ENCODE measurements around the gene UBE2J1.

The UBE2J1 gene

DNA sequence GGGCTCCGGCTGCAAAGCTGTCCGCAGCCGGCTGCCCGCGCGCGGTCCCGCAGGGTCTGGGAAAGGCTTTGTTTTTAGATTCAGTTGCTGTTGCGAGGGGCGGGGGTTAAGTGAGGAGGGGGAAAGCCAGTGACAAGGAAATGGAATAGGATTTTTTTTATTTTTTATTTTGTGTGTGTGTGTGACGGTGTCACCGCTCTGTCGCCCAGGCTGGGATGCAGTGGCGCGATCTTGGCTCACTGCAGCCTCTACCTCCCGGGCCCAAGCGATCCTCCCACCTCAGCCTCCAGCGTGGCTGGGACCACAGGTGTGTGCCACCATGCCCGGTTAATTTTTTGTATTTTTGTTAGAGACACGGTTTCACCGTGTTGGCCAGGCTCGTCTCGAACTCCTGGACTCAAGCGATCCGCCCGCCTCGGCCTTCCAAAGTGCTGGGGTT lies 615 bp upstream of the UBE2J1 start (continued):
- TF ChIP-seq, protein P1, sequence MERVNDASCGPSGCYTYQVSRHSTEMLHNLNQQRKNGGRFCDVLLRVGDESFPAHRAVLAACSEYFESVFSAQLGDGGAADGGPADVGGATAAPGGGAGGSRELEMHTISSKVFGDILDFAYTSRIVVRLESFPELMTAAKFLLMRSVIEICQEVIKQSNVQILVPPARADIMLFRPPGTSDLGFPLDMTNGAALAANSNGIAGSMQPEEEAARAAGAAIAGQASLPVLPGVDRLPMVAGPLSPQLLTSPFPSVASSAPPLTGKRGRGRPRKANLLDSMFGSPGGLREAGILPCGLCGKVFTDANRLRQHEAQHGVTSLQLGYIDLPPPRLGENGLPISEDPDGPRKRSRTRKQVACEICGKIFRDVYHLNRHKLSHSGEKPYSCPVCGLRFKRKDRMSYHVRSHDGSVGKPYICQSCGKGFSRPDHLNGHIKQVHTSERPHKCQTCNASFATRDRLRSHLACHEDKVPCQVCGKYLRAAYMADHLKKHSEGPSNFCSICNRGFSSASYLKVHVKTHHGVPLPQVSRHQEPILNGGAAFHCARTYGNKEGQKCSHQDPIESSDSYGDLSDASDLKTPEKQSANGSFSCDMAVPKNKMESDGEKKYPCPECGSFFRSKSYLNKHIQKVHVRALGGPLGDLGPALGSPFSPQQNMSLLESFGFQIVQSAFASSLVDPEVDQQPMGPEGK (tag by site-specific recombination; IDR thresholded peaks at IDR 0.05) = peak; percentile 25; the same call in 1 of the 2 replicates
- TF ChIP-seq, protein P2, sequence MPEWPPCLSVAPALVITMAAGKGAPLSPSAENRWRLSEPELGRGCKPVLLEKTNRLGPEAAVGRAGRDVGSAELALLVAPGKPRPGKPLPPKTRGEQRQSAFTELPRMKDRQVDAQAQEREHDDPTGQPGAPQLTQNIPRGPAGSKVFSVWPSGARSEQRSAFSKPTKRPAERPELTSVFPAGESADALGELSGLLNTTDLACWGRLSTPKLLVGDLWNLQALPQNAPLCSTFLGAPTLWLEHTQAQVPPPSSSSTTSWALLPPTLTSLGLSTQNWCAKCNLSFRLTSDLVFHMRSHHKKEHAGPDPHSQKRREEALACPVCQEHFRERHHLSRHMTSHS (tag by site-specific recombination; IDR thresholded peaks at IDR 0.05) = no peak
- TF ChIP-seq ZFP3 (tag by site-specific recombination; IDR thresholded peaks at IDR 0.05; ENCODE audit: low read depth) = no peak

DNA sequence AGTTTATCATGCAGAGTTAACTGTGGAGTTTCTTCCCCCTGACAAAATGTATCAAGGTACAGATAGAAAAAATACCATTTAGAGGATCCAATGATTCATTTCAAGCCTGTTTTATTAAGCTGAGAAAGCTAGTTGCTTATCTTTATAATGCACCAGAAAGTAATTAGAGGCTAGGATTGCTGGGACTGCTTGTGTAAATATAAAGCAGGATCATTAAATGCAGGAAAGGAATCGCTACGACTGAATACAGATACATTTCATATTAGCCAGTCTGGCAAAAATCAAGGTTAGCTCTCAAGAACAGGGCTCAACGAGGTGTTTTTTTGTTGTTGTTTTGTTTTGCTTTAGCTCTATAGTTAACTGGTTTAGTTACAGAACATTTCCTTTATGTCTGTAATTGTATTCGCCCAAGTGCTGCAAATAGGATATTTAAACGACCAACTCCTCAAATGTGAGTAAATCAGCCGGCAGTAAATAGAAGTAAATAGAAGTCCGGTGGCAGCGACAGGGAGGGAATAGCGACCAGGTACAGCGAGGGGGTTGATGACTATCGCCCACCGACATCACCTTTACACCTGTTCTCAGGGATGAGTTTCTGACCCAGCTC lies 748 bp downstream of the UBE2J1 start:
- H3K4me1 ChIP-seq (ENCODE audit: control insufficient read depth, insufficient read depth, low read length) = peaks cover 16% of the 10 kb centered on the region
- ChIA-PET CTCF (interaction anchor here (0.8 to 1.5 kb wide), 8 partner anchors 14 to 370 kb away, joined by 3 to 11 read pairs (median 4); no protein-coding TSS in a partner anchor), POLR2A (interaction anchor here (0.7 to 2.5 kb wide), 12 partner anchors 10 to 388 kb away, joined by 3 to 18 read pairs (median 6); partner anchors contain the start of genes PM20D2, PNRC1, RNGTT and SRSF12)
- peak overlapping the region; percentile 91 for H3K4me3 ChIP-seq (ENCODE audit: low read depth, low read length)
- H3K36me3 ChIP-seq (ENCODE audit: control insufficient read depth in 2 of 2, insufficient read depth in 1 of 2, low read length in 2 of 2) = no peaks in the 10 kb centered on the region
- no peaks in the 10 kb centered on the region for H3K9me3 ChIP-seq (ENCODE audit: control insufficient read depth, insufficient read depth, low read depth, low read length)
- TF ChIP-seq, protein P3, sequence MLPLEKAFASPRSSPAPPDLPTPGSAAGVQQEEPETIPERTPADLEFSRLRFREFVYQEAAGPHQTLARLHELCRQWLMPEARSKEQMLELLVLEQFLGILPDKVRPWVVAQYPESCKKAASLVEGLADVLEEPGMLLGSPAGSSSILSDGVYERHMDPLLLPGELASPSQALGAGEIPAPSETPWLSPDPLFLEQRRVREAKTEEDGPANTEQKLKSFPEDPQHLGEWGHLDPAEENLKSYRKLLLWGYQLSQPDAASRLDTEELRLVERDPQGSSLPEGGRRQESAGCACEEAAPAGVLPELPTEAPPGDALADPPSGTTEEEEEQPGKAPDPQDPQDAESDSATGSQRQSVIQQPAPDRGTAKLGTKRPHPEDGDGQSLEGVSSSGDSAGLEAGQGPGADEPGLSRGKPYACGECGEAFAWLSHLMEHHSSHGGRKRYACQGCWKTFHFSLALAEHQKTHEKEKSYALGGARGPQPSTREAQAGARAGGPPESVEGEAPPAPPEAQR (tag by site-specific recombination; IDR thresholded peaks at IDR 0.05) = no peak
- TF ChIP-seq, protein P4, sequence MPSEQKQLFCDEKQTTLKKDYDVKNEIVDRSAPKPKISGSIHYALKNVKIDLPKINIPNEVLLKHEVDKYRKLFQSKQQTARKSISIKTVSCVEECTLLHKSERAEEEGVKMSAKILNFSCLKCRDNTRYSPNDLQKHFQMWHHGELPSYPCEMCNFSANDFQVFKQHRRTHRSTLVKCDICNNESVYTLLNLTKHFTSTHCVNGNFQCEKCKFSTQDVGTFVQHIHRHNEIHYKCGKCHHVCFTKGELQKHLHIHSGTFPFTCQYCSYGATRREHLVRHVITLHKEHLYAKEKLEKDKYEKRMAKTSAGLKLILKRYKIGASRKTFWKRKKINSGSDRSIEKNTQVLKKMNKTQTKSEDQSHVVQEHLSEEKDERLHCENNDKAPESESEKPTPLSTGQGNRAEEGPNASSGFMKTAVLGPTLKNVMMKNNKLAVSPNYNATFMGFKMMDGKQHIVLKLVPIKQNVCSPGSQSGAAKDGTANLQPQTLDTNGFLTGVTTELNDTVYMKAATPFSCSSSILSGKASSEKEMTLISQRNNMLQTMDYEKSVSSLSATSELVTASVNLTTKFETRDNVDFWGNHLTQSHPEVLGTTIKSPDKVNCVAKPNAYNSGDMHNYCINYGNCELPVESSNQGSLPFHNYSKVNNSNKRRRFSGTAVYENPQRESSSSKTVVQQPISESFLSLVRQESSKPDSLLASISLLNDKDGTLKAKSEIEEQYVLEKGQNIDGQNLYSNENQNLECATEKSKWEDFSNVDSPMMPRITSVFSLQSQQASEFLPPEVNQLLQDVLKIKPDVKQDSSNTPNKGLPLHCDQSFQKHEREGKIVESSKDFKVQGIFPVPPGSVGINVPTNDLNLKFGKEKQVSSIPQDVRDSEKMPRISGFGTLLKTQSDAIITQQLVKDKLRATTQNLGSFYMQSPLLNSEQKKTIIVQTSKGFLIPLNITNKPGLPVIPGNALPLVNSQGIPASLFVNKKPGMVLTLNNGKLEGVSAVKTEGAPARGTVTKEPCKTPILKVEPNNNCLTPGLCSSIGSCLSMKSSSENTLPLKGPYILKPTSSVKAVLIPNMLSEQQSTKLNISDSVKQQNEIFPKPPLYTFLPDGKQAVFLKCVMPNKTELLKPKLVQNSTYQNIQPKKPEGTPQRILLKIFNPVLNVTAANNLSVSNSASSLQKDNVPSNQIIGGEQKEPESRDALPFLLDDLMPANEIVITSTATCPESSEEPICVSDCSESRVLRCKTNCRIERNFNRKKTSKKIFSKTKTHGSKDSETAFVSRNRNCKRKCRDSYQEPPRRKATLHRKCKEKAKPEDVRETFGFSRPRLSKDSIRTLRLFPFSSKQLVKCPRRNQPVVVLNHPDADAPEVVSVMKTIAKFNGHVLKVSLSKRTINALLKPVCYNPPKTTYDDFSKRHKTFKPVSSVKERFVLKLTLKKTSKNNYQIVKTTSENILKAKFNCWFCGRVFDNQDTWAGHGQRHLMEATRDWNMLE (tag by site-specific recombination; conservative IDR thresholded peaks at IDR 0.05; ENCODE audit: low read depth) = no peak
- 0 out of 2 replicates have a peak, but pooled peaks have one; percentile 10 for TF ChIP-seq MZF1 (tag by site-specific recombination; IDR thresholded peaks at IDR 0.05; ENCODE audit: borderline replicate concordance)
- no peak for TF ChIP-seq ZBTB8A (tag by site-specific recombination; IDR thresholded peaks at IDR 0.05)
- no peak for TF ChIP-seq ZNF169 (tag by site-specific recombination; IDR thresholded peaks at IDR 0.05)
- peak; percentile 70; the same call in 1 of the 2 replicates for TF ChIP-seq SP7 (tag by site-specific recombination; IDR thresholded peaks at IDR 0.05)
- TF ChIP-seq, protein P5, sequence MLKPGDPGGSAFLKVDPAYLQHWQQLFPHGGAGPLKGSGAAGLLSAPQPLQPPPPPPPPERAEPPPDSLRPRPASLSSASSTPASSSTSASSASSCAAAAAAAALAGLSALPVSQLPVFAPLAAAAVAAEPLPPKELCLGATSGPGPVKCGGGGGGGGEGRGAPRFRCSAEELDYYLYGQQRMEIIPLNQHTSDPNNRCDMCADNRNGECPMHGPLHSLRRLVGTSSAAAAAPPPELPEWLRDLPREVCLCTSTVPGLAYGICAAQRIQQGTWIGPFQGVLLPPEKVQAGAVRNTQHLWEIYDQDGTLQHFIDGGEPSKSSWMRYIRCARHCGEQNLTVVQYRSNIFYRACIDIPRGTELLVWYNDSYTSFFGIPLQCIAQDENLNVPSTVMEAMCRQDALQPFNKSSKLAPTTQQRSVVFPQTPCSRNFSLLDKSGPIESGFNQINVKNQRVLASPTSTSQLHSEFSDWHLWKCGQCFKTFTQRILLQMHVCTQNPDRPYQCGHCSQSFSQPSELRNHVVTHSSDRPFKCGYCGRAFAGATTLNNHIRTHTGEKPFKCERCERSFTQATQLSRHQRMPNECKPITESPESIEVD (tag by site-specific recombination; IDR thresholded peaks at IDR 0.05) = peak; percentile 94
- TF ChIP-seq ZNF221 (tag by site-specific recombination; IDR thresholded peaks at IDR 0.05; ENCODE audit: borderline replicate concordance) = 0 out of 2 replicates have a peak, but pooled peaks have one; percentile 9
- peak; percentile 30; the same call in 1 of the 2 replicates for TF ChIP-seq OSR2 (tag by site-specific recombination; IDR thresholded peaks at IDR 0.05)
- no peak for TF ChIP-seq ZNF776 (tag by site-specific recombination; IDR thresholded peaks at IDR 0.05; ENCODE audit: borderline replicate concordance)
- 0 out of 2 replicates have a peak, but pooled peaks have one; percentile 67 for TF ChIP-seq ZEB2 (tag by site-specific recombination; IDR thresholded peaks at IDR 0.05)
- TF ChIP-seq, protein P6, sequence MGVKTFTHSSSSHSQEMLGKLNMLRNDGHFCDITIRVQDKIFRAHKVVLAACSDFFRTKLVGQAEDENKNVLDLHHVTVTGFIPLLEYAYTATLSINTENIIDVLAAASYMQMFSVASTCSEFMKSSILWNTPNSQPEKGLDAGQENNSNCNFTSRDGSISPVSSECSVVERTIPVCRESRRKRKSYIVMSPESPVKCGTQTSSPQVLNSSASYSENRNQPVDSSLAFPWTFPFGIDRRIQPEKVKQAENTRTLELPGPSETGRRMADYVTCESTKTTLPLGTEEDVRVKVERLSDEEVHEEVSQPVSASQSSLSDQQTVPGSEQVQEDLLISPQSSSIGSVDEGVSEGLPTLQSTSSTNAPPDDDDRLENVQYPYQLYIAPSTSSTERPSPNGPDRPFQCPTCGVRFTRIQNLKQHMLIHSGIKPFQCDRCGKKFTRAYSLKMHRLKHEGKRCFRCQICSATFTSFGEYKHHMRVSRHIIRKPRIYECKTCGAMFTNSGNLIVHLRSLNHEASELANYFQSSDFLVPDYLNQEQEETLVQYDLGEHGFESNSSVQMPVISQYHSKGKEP (tag by site-specific recombination; IDR thresholded peaks at IDR 0.05) = peak; percentile 94
- peak; percentile 36; the same call in 1 of the 2 replicates for TF ChIP-seq ZSCAN30 (tag by site-specific recombination; IDR thresholded peaks at IDR 0.05)
- peak; percentile 36; the same call in 1 of the 2 replicates for TF ChIP-seq FEZF1 (tag by site-specific recombination; IDR thresholded peaks at IDR 0.05)
- peak; percentile 73 for TF ChIP-seq ZNF335 (tag by site-specific recombination; conservative IDR thresholded peaks at IDR 0.05)
- peak; percentile 42; the same call in 1 of the 2 replicates for TF ChIP-seq ZNF76 (tag by site-specific recombination; IDR thresholded peaks at IDR 0.05; ENCODE audit: borderline replicate concordance, low read depth)
- TF ChIP-seq IKZF3 (tag by site-specific recombination; IDR thresholded peaks at IDR 0.05) = peak; percentile 67
- peak overlapping the region; percentile 99 for H3K27ac ChIP-seq (ENCODE audit: extremely low read depth, low read depth, low read length)

Measured in HEK293 (cell line).